Natural killer cell (primary cell): ENCODE measurements around the gene OR4F6. TPM values are rescaled to one million over a fixed set of nuclear protein-coding genes. Genes with fewer than 3 reads are reported as not detected.
"Not testable (repeated sequence)": the region's sequence is repeated elsewhere in the genome, so short reads cannot be mapped to it uniquely, and the experiment has no call there.

Experiments used
- ATAC-seq, 3 donors: fragments of 150-1000 bp in 2 of 3; fragments of 200-7000 bp in 1 of 3; cut with Tn5 transposase; 1 replicate in 1 of 3; 2 replicates in 2 of 3; pipeline ENCODE4 v1.10.0; 2021; ENCODE audit warnings: mild to moderate bottlenecking in 2 of 3, moderate library complexity in 2 of 3
- DNase-seq, 2 donors: peaks; one replicate each; pipeline versions ENCODE4 v3.0.0 to v3.0.0-alpha.2; 2013 to 2021; ENCODE audit warnings: mixed read lengths in 1 of 2
- H3K27ac ChIP-seq: one replicate; pipeline ENCODE4 v1.5.1; 2013; ENCODE audit warnings: mild to moderate bottlenecking, low read length
- H3K27me3 ChIP-seq: one replicate; pipeline ENCODE4 v1.6.1; 2013; ENCODE audit warnings: low read length; ENCODE audit not compliant: control insufficient read depth, insufficient read depth
- H3K36me3 ChIP-seq: one replicate; pipeline ENCODE4 v1.6.1; 2013; ENCODE audit warnings: low read length; ENCODE audit not compliant: control insufficient read depth, insufficient read depth
- H3K4me1 ChIP-seq: one replicate; pipeline ENCODE4 v1.6.1; 2013; ENCODE audit warnings: low read length; ENCODE audit not compliant: control insufficient read depth, insufficient read depth
- H3K4me3 ChIP-seq: one replicate; pipeline ENCODE4 v1.5.1; 2013; ENCODE audit warnings: low read length
- H3K9me3 ChIP-seq: one replicate; pipeline ENCODE4 v1.6.1; 2013; ENCODE audit warnings: low read length; ENCODE audit not compliant: control insufficient read depth, insufficient read depth
- H3K27ac Mint-ChIP-seq, 2 donors: one replicate each; pipeline ENCODE4 v1.8.0; 2022; ENCODE audit warnings: mild to moderate bottlenecking in 2 of 2, mixed read lengths in 2 of 2, moderate library complexity in 1 of 2
- H3K27me3 Mint-ChIP-seq, 2 donors: one replicate each; pipeline ENCODE4 v1.8.0; 2022; ENCODE audit warnings: low read depth in 2 of 2, mixed read lengths in 2 of 2
- H3K36me3 Mint-ChIP-seq: one replicate; pipeline ENCODE4 v1.8.0; 2022; ENCODE audit warnings: mixed read lengths
- H3K4me1 Mint-ChIP-seq, 2 donors: one replicate each; pipeline ENCODE4 v1.8.0; 2022; ENCODE audit warnings: mixed read lengths in 2 of 2
- H3K4me3 Mint-ChIP-seq: one replicate; pipeline ENCODE4 v1.8.0; 2022; ENCODE audit warnings: mild to moderate bottlenecking, moderate library complexity, mixed read lengths
- H3K9me3 Mint-ChIP-seq, 2 donors: one replicate each; pipeline ENCODE4 v1.8.0; 2022; ENCODE audit warnings: mixed read lengths in 2 of 2
- CTCF ChIP-seq: fragments of 200-600 bp; IDR thresholded peaks from one replicate; pipeline ENCODE4 v1.8.0; 2022; ENCODE audit warnings: antibody characterized with exemption
- WGBS: methylation state at CpG from one replicate; pipeline ENCODE4 v1.1.7; 2013; ENCODE audit warnings: missing lambda C conversion rate; ENCODE audit not compliant: insufficient coverage; 5-methylcytosine and 5-hydroxymethylcytosine counted together
- intact Hi-C: fragments of 100-400 bp; cut with micrococcal nuclease; formaldehyde crosslinking; loops from one replicate; pipeline ENCODE4 v1.14.2; 2022
- total RNA-seq, 4 donors: library from RNA; stranded (reverse); fragments of 120-200 nt in 1 of 4; gene quantifications; one replicate each; pipeline versions ENCODE4 v1.2.3 to v1.2.4, GENCODE V29; 2013 to 2022

OR4F6 gene
- total RNA-seq, 3 donors from 2014 or later (not counting 1 experiment from before 2014, with no cell fraction given): not detected

DNA sequence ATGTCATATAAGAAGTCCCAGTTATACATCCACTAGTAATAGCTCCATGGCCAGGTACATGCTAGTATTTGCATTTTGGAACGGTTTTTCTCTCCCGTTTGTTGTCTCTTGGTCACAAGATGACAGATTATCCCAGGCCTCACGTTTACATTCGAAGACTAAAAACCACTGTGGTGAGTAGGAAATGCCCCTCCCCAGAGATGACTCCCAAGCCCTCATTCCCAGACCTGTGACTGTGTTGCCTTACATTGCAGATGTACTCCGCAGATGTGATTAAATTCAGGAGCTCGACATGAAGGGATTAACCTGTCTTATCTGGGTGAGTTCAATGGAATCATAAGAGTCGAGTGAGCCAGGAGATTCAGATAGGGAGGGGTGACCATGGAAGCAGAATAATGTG, 9.3 kb upstream of the OR4F6 start:
- intact Hi-C loops, H3K27me3 ChIP-seq, H3K9me3 ChIP-seq, H3K27ac Mint-ChIP-seq, H3K4me3 Mint-ChIP-seq, H3K27ac ChIP-seq, DNase-seq, H3K4me1 ChIP-seq, H3K4me1 Mint-ChIP-seq, H3K36me3 ChIP-seq, H3K9me3 Mint-ChIP-seq, ATAC-seq, H3K36me3 Mint-ChIP-seq, H3K4me3 ChIP-seq: not testable (repeated sequence)
- peaks cover 12 to 30% of the 10 kb centered on the region in 2 donors for H3K27me3 Mint-ChIP-seq
- WGBS: 82% methylated on average over 7 of the region's 7 CpGs

- H3K4me1 Mint-ChIP-seq: no peaks in the 10 kb centered on the region
- H3K27me3 Mint-ChIP-seq: peaks cover 12 to 36% of the 10 kb centered on the region in 2 donors
- Histone ChIP-seq H3K27ac (no peak overlapping the region), H3K4me3 (no peak overlapping the region), H3K36me3 (no peaks in the 10 kb centered on the region), H3K4me1 (no peaks in the 10 kb centered on the region), H3K9me3 (no peaks in the 10 kb centered on the region), H3K27me3 (peaks cover 3% of the 10 kb centered on the region)
- intact Hi-C loops: no loop called here
- no peak overlapping the region for H3K4me3 Mint-ChIP-seq
- no peak overlapping the region for H3K27ac Mint-ChIP-seq
- no peaks in the 10 kb centered on the region for H3K9me3 Mint-ChIP-seq
- DNase-seq (no peak), ATAC-seq (no peak)
- H3K36me3 Mint-ChIP-seq: no peaks in the 10 kb centered on the region
- no peak for TF ChIP-seq CTCF
- WGBS: 88% methylated on average over 1 of the region's 1 CpG
Measured at GRCh38 chr15:101795455-101795854, 7.9 kb upstream of the OR4F6 start.

DNA sequence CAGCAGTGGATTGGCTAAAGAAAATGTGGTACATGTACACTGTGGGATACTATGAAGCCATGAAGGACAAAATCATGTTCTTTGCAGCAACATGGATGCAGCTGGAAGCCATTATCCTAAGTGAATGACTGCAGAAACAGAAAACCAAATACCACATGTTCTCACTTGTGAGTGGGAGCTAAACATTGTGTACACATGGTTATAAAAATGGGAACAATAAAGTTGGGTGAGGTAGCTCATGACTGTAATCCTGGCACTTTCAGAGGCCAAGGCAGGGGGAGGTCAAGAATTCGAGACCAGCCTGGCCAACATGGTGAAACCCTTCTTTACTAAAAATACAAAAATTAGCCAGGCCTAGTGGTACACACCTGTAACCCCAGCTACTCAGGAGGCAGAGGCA, 3.6 kb upstream of the OR4F6 start:
- DNase-seq (no peak), ATAC-seq (no peak)
- Histone ChIP-seq H3K4me3 (no peak overlapping the region), H3K4me1 (no peaks in the 10 kb centered on the region), H3K27me3 (peaks cover 3% of the 10 kb centered on the region), H3K9me3 (no peaks in the 10 kb centered on the region), H3K27ac (no peak overlapping the region), H3K36me3 (no peaks in the 10 kb centered on the region)
- intact Hi-C loops: no loop called here
- Mint-ChIP-seq H3K4me3 (no peak overlapping the region), H3K4me1 (no peaks in the 10 kb centered on the region), H3K9me3 (no peaks in the 10 kb centered on the region), H3K27me3 (peaks cover 18 to 42% of the 10 kb centered on the region in 2 donors), H3K27ac (no peak overlapping the region), H3K36me3 (no peaks in the 10 kb centered on the region)
- no peak for TF ChIP-seq CTCF
- 75% methylated on average over 1 of the region's 1 CpG for WGBS

DNA sequence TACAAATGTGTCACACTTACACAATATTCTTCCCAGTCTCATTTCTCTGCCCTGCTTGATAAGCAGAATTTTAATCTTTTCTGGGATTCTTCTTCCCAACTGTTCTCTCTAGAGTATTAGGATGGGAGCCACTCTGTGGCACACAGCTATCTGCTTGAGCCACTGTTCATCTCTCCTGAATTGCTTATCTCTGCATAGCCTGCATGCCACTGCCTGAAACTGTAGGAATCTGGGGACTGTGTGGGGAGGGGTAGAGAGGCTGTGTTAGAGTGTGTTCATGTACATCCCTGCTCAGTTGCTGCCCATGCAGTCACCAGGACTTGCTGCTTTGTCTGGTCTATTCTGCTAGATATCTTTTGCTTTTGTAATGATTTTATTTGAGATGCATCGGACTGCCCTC, 2.3 kb upstream of the OR4F6 start:
- Mint-ChIP-seq H3K36me3 (no peaks in the 10 kb centered on the region), H3K27me3 (peaks cover 14 to 47% of the 10 kb centered on the region in 2 donors), H3K27ac (no peak overlapping the region), H3K9me3 (no peaks in the 10 kb centered on the region), H3K4me1 (no peaks in the 10 kb centered on the region), H3K4me3 (no peak overlapping the region)
- ATAC-seq (no peak), DNase-seq (no peak)
- intact Hi-C loops: no loop called here
- peaks cover 3% of the 10 kb centered on the region for H3K27me3 ChIP-seq
- no peaks in the 10 kb centered on the region for H3K4me1 ChIP-seq
- no CpG with 5 or more reads among the region's 1 CpG for WGBS
- H3K36me3 ChIP-seq: no peaks in the 10 kb centered on the region
- no peak overlapping the region for H3K4me3 ChIP-seq
- H3K9me3 ChIP-seq: no peaks in the 10 kb centered on the region
- H3K27ac ChIP-seq: no peak overlapping the region
- no peak for TF ChIP-seq CTCF
